H1 (cell line): ENCODE results near the gene TYRO3. TPM values are rescaled to one million over a fixed set of nuclear protein-coding genes. Genes with fewer than 3 reads are reported as not detected.

Source experiments
- CEBPB ChIP-seq: IDR thresholded peaks from 2 replicates; pipeline ENCODE4 v1.6.1; 2012; ENCODE audit warnings: low read depth, low read length
- CREB1 ChIP-seq: IDR thresholded peaks from 2 replicates; pipeline ENCODE4 v1.6.1; 2012; ENCODE audit warnings: inconsistent platforms
- EGR1 ChIP-seq: IDR thresholded peaks from 2 replicates; pipeline ENCODE4 v1.6.1; 2011; ENCODE audit warnings: low read depth, low read length, borderline replicate concordance
- GABPA ChIP-seq: IDR thresholded peaks from 2 replicates; pipeline ENCODE4 v1.6.1; 2011; ENCODE audit warnings: mild to moderate bottlenecking, low read length, moderate library complexity, borderline replicate concordance; ENCODE audit not compliant: insufficient read depth
- JUN ChIP-seq: IDR thresholded peaks from 2 replicates; pipeline ENCODE4 v1.6.1; 2011; ENCODE audit warnings: low read depth, mild to moderate bottlenecking, improper control_type of control experiment, low read length
- KDM4A ChIP-seq: IDR thresholded peaks from one replicate; pipeline ENCODE4 v1.7.1; 2012; ENCODE audit warnings: low read depth, mild to moderate bottlenecking, moderate library complexity, low read length, inconsistent platforms; ENCODE audit not compliant: severe bottlenecking
- KDM5A ChIP-seq: fragments of 200-600 bp; IDR thresholded peaks from 2 replicates; pipeline ENCODE4 v1.7.1; 2012; ENCODE audit warnings: mild to moderate bottlenecking, low read length, inconsistent platforms, mixed read lengths
- POLR2AphosphoS5 ChIP-seq: IDR thresholded peaks from 2 replicates; pipeline ENCODE4 v1.6.1; 2011; ENCODE audit warnings: low read depth, low read length
- POU5F1 ChIP-seq: IDR thresholded peaks from 2 replicates; pipeline ENCODE4 v1.6.1; 2011; ENCODE audit warnings: low read depth, mild to moderate bottlenecking, low read length, moderate library complexity
- RBBP5 ChIP-seq: IDR thresholded peaks from 2 replicates; pipeline ENCODE4 v1.7.1; 2012; ENCODE audit warnings: low read depth, mild to moderate bottlenecking, inconsistent platforms, low read length, moderate library complexity, borderline replicate concordance
- SIN3A ChIP-seq, 2 experiments: IDR thresholded peaks in 1 of 2; conservative IDR thresholded peaks in 1 of 2; 2 replicates each; pipeline ENCODE4 v1.6.1; 2011 to 2012; ENCODE audit warnings: low read length in 2 of 2, improper control_type of control experiment in 1 of 2, low read depth in 1 of 2, mild to moderate bottlenecking in 1 of 2
- SRF ChIP-seq: IDR thresholded peaks from 2 replicates; pipeline ENCODE4 v1.6.1; 2011; ENCODE audit warnings: mild to moderate bottlenecking, low read depth, low read length, moderate library complexity
- SUZ12 ChIP-seq: fragments of 200-600 bp; sonication (generic); IDR thresholded peaks from 2 replicates; pipeline ENCODE4 v1.6.1; 2012; ENCODE audit warnings: mild to moderate bottlenecking, inconsistent platforms, low read length, moderate library complexity, mixed read lengths
- polyA plus RNA-seq, 7 experiments: library from polyadenylated mRNA; depleted of rRNA in 3 of 7; stranded (reverse) in 5 of 7; unstranded in 2 of 7; fragments of >200 nt in 5 of 7; fragments of 200-250 nt in 2 of 7; gene quantifications; 1 replicate in 5 of 7; 2 replicates in 1 of 7; 4 replicates in 1 of 7; pipeline versions ENCODE4 v1.2.1 to v1.2.3, GENCODE V29; 2011 to 2013; ENCODE audit warnings: missing spikeins in 2 of 7, mixed read lengths in 2 of 7
- total RNA-seq: library from RNA; stranded (reverse); fragmentation: NEBNext Ultra II Directional; extraction: Animal tissue kit (Norgen Biotek cat#: 25700); gene quantifications from 2 replicates; pipeline ENCODE4 v1.2.1, GENCODE V29; 2021

The TYRO3 gene
- total and polyA plus RNA-seq, 2 of the 8 experiments (the other 6 are each of a cell fraction or from before 2014, with no cell fraction given), result 82.7 to 98.8 TPM

- peak; percentile 68 for TF ChIP-seq CREB1
- no peak for TF ChIP-seq GABPA
- TF ChIP-seq KDM4A, result peak; percentile 100
- no peak for TF ChIP-seq JUN
- 0 out of 2 replicates have a peak, but pooled peaks have one; percentile 68 for TF ChIP-seq RBBP5
- no peak; a peak in 1 of 4 replicates for TF ChIP-seq SIN3A (conservative IDR thresholded peaks at IDR 0.05 in 1 of 2, IDR thresholded peaks at IDR 0.05 in 1 of 2; ENCODE audit: low read depth in 1 of 2, low read length in 2 of 2)
- TF ChIP-seq EGR1, result no peak
- TF ChIP-seq KDM5A, result no peak
- peak; percentile 29; the same call in 1 of the 2 replicates for TF ChIP-seq POLR2AphosphoS5
- no peak for TF ChIP-seq POU5F1
- TF ChIP-seq SRF, result no peak
- no peak for TF ChIP-seq SUZ12
- TF ChIP-seq CEBPB, result no peak
Measured at GRCh38 chr15:41621200-41622193, 62.5 kb downstream of the TYRO3 start (continued).
